Adrenal gland (tissue), 12 donors: Measurements from ENCODE around the gene AQP5. TPM values are rescaled to one million over a fixed set of nuclear protein-coding genes. Genes with fewer than 3 reads are reported as not detected.

Experiments used
- DNase-seq, 7 donors: peaks; one replicate each; pipeline ENCODE4 v3.0.0-alpha.2; 2019 to 2020
- H3K27ac ChIP-seq, 5 donors: fragments of 200-600 bp; sonication (generic) in 4 of 5; 1 replicate in 3 of 5; 2 replicates in 2 of 5; pipeline versions ENCODE4 v1.5.1 to v1.8.0; 2016 to 2020; ENCODE audit warnings: mild to moderate bottlenecking in 1 of 5
- H3K27me3 ChIP-seq: fragments of 200-600 bp; 2 replicates; pipeline ENCODE4 v1.8.0; 2021
- H3K36me3 ChIP-seq, 2 donors: fragments of 200-600 bp; replicated peaks in 1 of 2; 1 replicate in 1 of 2; 2 replicates in 1 of 2; pipeline versions ENCODE4 v1.5.1 to v1.8.0; 2018 to 2022
- H3K4me1 ChIP-seq, 2 donors: fragments of 200-600 bp; replicated peaks in 1 of 2; 1 replicate in 1 of 2; 2 replicates in 1 of 2; pipeline versions ENCODE4 v1.5.1 to v1.8.0; 2018 to 2021
- H3K4me3 ChIP-seq, 4 donors: fragments of 200-600 bp; sonication (generic) in 3 of 4; one replicate each; pipeline ENCODE4 v1.5.1; 2016 to 2018
- H3K9me3 ChIP-seq, 3 donors: fragments of 200-600 bp; sonication (generic) in 1 of 3; replicated peaks in 1 of 3; 1 replicate in 2 of 3; 2 replicates in 1 of 3; pipeline versions ENCODE4 v1.5.1 to v1.8.0; 2016 to 2021
- POLR2A ChIP-seq, 2 donors: fragments of 450-650 bp; IDR thresholded peaks; one replicate each; pipeline ENCODE4 v1.6.1; 2017; ENCODE audit warnings: antibody characterized with exemption in 2 of 2, mild to moderate bottlenecking in 2 of 2, moderate library complexity in 1 of 2
- WGBS, 4 donors: extraction: QIAGEN DNeasy Blood & Tissue Kit in 2 of 4; methylation state at CpG; one replicate each; pipeline versions ENCODE4 v1.1.5 to v1.1.7; 2013 to 2017; 5-methylcytosine and 5-hydroxymethylcytosine counted together
- intact Hi-C, 2 donors: fragments of 100-400 bp; cut with DNase I; formaldehyde crosslinking; loops; one replicate each; pipeline versions ENCODE4 v1.14.1 to v1.15.0; 2022 to 2023
- polyA plus RNA-seq, 3 donors: library from polyadenylated mRNA; stranded (reverse); fragments of 200-250 nt in 2 of 3; fragments of 350-450 nt in 1 of 3; fragmentation: Illumina TruSeq in 1 of 3; extraction: RNeasy Lipid Tissue Mini Kit (QIAGEN cat#74804) in 1 of 3; gene quantifications; one replicate each; pipeline ENCODE4 v1.2.3, GENCODE V29; 2013 to 2014
- total RNA-seq, 9 donors: library from RNA; depleted of rRNA in 4 of 9; stranded (reverse); fragments of >200 nt in 4 of 9; fragments of 120-200 nt in 1 of 9; fragmentation: NEBNext Ultra II Directional in 1 of 9; extraction: Animal tissue kit (Norgen Biotek cat#: 25700) in 1 of 9; gene quantifications; one replicate each; pipeline versions ENCODE4 v1.1.0 to v1.2.4, GENCODE V29; 2013 to 2023
- TF ChIP-seq, protein P1 (sequence below), 6 experiments: fragments of 450-650 bp in 4 of 6; fragments of 200-600 bp in 2 of 6; sonication (generic) in 1 of 6; IDR thresholded peaks; 1 replicate in 5 of 6; 2 replicates in 1 of 6; pipeline versions ENCODE4 v1.5.1 to v1.8.0; 2016 to 2021; ENCODE audit warnings: antibody characterized with exemption in 6 of 6, mild to moderate bottlenecking in 2 of 6, moderate library complexity in 1 of 6
- donor health status: healthy with polysubstance abuse.
- donor health status: Bipolar disorder and iron deficiency.
- donor health status: DM: yes; HTN: yes; CAD: no.
- donor health status: DM: no; HTN: no; CAD: no.
- donor health status: DM: no; HTN: no; CAD: no.
- donor health status: DM: yes; HTN: yes; CAD: no.

AQP5 gene
- total and polyA plus RNA-seq, 12 donors: 0.22 to 2.6 (median 0.84) TPM; not detected in 1

GRCh38 chr12:49990273-49990672 lies 28.6 kb downstream of the AQP5 start:
- H3K27ac ChIP-seq: no peak overlapping the region
- peaks cover 0 to 5% of the 10 kb centered on the region in 2 donors for H3K36me3 ChIP-seq
- TF ChIP-seq POLR2A (IDR thresholded peaks at IDR 0.05): no peak
- TF ChIP-seq, protein P1, sequence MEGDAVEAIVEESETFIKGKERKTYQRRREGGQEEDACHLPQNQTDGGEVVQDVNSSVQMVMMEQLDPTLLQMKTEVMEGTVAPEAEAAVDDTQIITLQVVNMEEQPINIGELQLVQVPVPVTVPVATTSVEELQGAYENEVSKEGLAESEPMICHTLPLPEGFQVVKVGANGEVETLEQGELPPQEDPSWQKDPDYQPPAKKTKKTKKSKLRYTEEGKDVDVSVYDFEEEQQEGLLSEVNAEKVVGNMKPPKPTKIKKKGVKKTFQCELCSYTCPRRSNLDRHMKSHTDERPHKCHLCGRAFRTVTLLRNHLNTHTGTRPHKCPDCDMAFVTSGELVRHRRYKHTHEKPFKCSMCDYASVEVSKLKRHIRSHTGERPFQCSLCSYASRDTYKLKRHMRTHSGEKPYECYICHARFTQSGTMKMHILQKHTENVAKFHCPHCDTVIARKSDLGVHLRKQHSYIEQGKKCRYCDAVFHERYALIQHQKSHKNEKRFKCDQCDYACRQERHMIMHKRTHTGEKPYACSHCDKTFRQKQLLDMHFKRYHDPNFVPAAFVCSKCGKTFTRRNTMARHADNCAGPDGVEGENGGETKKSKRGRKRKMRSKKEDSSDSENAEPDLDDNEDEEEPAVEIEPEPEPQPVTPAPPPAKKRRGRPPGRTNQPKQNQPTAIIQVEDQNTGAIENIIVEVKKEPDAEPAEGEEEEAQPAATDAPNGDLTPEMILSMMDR (IDR thresholded peaks at IDR 0.05): no peak
- DNase-seq: no peak
- H3K9me3 ChIP-seq: no peaks in the 10 kb centered on the region
- no peaks in the 10 kb centered on the region for H3K27me3 ChIP-seq
- intact Hi-C loops: no loop called here
- H3K4me1 ChIP-seq: no peaks in the 10 kb centered on the region
- no peak overlapping the region for H3K4me3 ChIP-seq
- 78 to 86% (median 80%) methylated on average over 4 of the region's 4 CpGs for WGBS, 4 donors

- no peaks in the 10 kb centered on the region for H3K4me1 ChIP-seq
- H3K9me3 ChIP-seq: no peaks in the 10 kb centered on the region
- intact Hi-C loops: no loop called here
- H3K36me3 ChIP-seq: peaks cover 0 to 5% of the 10 kb centered on the region in 2 donors
- H3K4me3 ChIP-seq: no peak overlapping the region
- no peak overlapping the region for H3K27ac ChIP-seq
- TF ChIP-seq, protein P1 (IDR thresholded peaks at IDR 0.05): no peak
- no peak for TF ChIP-seq POLR2A (IDR thresholded peaks at IDR 0.05)
- 95 to 100% (median 97%) methylated on average over 2 of the region's 2 CpGs for WGBS, 4 donors
- no peaks in the 10 kb centered on the region for H3K27me3 ChIP-seq
- no peak for DNase-seq
These were observed 36.8 kb downstream of the AQP5 start for GRCh38 chr12:49998453-49998852.

DNA sequence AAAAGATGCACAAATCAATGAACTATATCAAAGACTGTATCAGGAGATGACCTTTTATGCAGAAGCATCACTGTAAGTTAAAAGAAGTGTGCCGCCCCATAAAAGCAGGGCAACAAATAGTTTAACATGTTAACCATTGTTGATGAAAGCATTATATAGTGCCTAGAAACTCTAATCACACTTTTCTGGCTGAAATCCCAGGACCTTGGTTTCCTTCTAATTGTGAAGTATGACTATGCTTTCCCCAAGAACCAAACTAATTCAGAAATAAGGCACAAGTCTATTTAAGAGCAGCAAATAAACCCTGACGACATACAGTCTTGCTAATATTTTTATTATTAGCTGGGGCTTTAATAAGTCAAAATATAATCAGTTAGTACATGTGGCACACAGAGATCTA lies 41.9 kb downstream of the AQP5 start:
- Histone ChIP-seq H3K27ac (no peak overlapping the region), H3K4me3 (no peak overlapping the region), H3K36me3 (no peaks in the 10 kb centered on the region), H3K9me3 (no peaks in the 10 kb centered on the region), H3K27me3 (no peaks in the 10 kb centered on the region), H3K4me1 (no peaks in the 10 kb centered on the region)
- no peak for TF ChIP-seq POLR2A (IDR thresholded peaks at IDR 0.05)
- TF ChIP-seq, protein P1 (IDR thresholded peaks at IDR 0.05): no peak
- intact Hi-C loops: no loop called here
- no peak for DNase-seq
- 73 to 81% (median 78%) methylated on average over 2 of the region's 2 CpGs for WGBS, 4 donors

GRCh38 chr12:50004696-50005095 lies 43.0 kb downstream of the AQP5 start:
- Histone ChIP-seq H3K27me3 (no peaks in the 10 kb centered on the region), H3K27ac (no peak overlapping the region), H3K4me3 (no peak overlapping the region), H3K4me1 (no peaks in the 10 kb centered on the region), H3K36me3 (no peaks in the 10 kb centered on the region), H3K9me3 (no peaks in the 10 kb centered on the region)
- DNase-seq: no peak
- intact Hi-C loops: no loop called here
- no peak for TF ChIP-seq POLR2A (IDR thresholded peaks at IDR 0.05)
- TF ChIP-seq, protein P1 (IDR thresholded peaks at IDR 0.05): no peak
